Gastrocnemius medialis (tissue), 4 donors: ENCODE data around the gene CDCA4.

ENCODE experiments used
- CTCF ChIP-seq, 5 experiments: fragments of 450-650 bp in 3 of 5; fragments of 200-600 bp in 2 of 5; sonication (generic) in 2 of 5; IDR thresholded peaks in 4 of 5; conservative IDR thresholded peaks in 1 of 5; 1 replicate in 4 of 5; 2 replicates in 1 of 5; pipeline ENCODE4 v1.5.1; 2016 to 2019; ENCODE audit warnings: antibody characterized with exemption in 5 of 5, mild to moderate bottlenecking in 3 of 5, moderate library complexity in 3 of 5
- POLR2A ChIP-seq, 2 donors: fragments of 450-650 bp; IDR thresholded peaks; one replicate each; pipeline ENCODE4 v1.6.1; 2017; ENCODE audit warnings: antibody characterized with exemption in 2 of 2, mild to moderate bottlenecking in 2 of 2, moderate library complexity in 2 of 2

GRCh38 chr14:105053996-105054395 lies 33.1 kb upstream of the CDCA4 start:
- TF ChIP-seq CTCF (IDR thresholded peaks at IDR 0.05 in 4 of 5, conservative IDR thresholded peaks at IDR 0.05 in 1 of 5) (no peak), POLR2A (IDR thresholded peaks at IDR 0.05) (no peak)
